GM12878 (cell line): ENCODE measurements around the gene TMPRSS9. TPM values are rescaled to one million over a fixed set of nuclear protein-coding genes. Genes with fewer than 3 reads are reported as not detected.

Experiments used
- ATAC-seq: fragments of 200-7000 bp; cut with Tn5 transposase; 3 replicates; pipeline ENCODE4 v1.9.1; 2020; ENCODE audit warnings: mild to moderate bottlenecking, moderate library complexity
- BruUV-seq: library from RNA; stranded (reverse); fragments of 400-500 nt; replicated peaks from 2 replicates; lab custom pipeline; 2021; lab: Mats Ljungman, UMichigan
- CTCF ChIA-PET: fragments of 300-600 bp; sonication (Branson Sonifier 250); formaldehyde crosslinking; extraction: SDS; loops from one replicate; lab custom pipeline; 2021; ENCODE audit warnings: inconsistent platforms; lab: Yijun Ruan, JAX
- POLR2A ChIA-PET: fragments of 350-600 bp; formaldehyde crosslinking; extraction: SDS; loops from one replicate; lab custom pipeline; 2021; ENCODE audit warnings: inconsistent platforms; lab: Charles Lee
- RAD21 ChIA-PET: fragments of 300-600 bp; sonication (Branson Sonifier 250); formaldehyde crosslinking; loops from one replicate; lab custom pipeline; 2023; ENCODE audit warnings: antibody characterized with exemption; ENCODE audit not compliant: unreplicated experiment; lab: Charles Lee
- SMC1A ChIA-PET: fragments of 300-600 bp; sonication (Branson Sonifier 250); formaldehyde crosslinking; loops from one replicate; lab custom pipeline; 2023; ENCODE audit not compliant: unreplicated experiment, uncharacterized antibody; lab: Charles Lee
- DNase-seq: peaks from one replicate; pipeline ENCODE4 v3.0.0-alpha.2; 2011; ENCODE audit warnings: low read depth, low spot score
- FAIRE-seq: peaks from 3 replicates; lab custom pipeline; 2011; peaks lifted over from hg19 to GRCh38; lab: Jason Lieb, UNC
- H2AFZ ChIP-seq: 2 replicates; pipeline ENCODE4 v1.6.0; 2011; ENCODE audit warnings: low read depth, low read length, control low read depth; ENCODE audit not compliant: control insufficient read depth
- H3K27ac ChIP-seq: 2 replicates; pipeline ENCODE4 v1.5.1; 2011; ENCODE audit warnings: control low read depth; ENCODE audit not compliant: control insufficient read depth, insufficient read depth
- H3K27me3 ChIP-seq, 2 experiments: replicated peaks in 1 of 2; 2 replicates each; pipeline versions ENCODE4 v1.6.0 to v1.6.1; 2011; ENCODE audit warnings: low read length in 1 of 2; ENCODE audit not compliant: control insufficient read depth in 2 of 2, insufficient read depth in 2 of 2
- H3K36me3 ChIP-seq, 2 experiments: 2 replicates each; pipeline ENCODE4 v1.5.1; 2011; ENCODE audit warnings: low read length in 1 of 2; ENCODE audit not compliant: control insufficient read depth in 2 of 2, insufficient read depth in 2 of 2
- H3K4me1 ChIP-seq: 2 replicates; pipeline ENCODE4 v1.6.1; 2011; ENCODE audit warnings: mild to moderate bottlenecking, low read length, moderate library complexity, mixed read lengths; ENCODE audit not compliant: control insufficient read depth, insufficient read depth
- H3K4me2 ChIP-seq: 2 replicates; pipeline ENCODE4 v1.6.0; 2011; ENCODE audit warnings: control low read depth; ENCODE audit not compliant: control insufficient read depth, insufficient read depth
- H3K4me3 ChIP-seq: fragments of 200-600 bp; sonication (generic); 2 replicates; pipeline ENCODE4 v1.5.1; 2016
- H3K79me2 ChIP-seq: 2 replicates; pipeline ENCODE4 v1.6.0; 2011; ENCODE audit warnings: low read length; ENCODE audit not compliant: control insufficient read depth, insufficient read depth
- H3K9ac ChIP-seq: 2 replicates; pipeline ENCODE4 v1.8.0; 2011; ENCODE audit warnings: low read length, control low read depth, mixed read lengths; ENCODE audit not compliant: control insufficient read depth, insufficient read depth
- H3K9me3 ChIP-seq: replicated peaks from 3 replicates; pipeline ENCODE4 v1.5.1; 2011; ENCODE audit warnings: mild to moderate bottlenecking, low read length; ENCODE audit not compliant: control insufficient read depth, insufficient read depth
- H4K20me1 ChIP-seq: 2 replicates; pipeline ENCODE4 v1.6.0; 2011; ENCODE audit not compliant: control insufficient read depth, insufficient read depth
- ASH2L ChIP-seq: fragments of 300-600, 200-600 bp; sonication (generic); IDR thresholded peaks from 2 replicates; pipeline ENCODE4 v1.6.1; 2017; ENCODE audit warnings: low read depth, mild to moderate bottlenecking, borderline replicate concordance
- KDM1A ChIP-seq: fragments of 200-600 bp; sonication (generic); IDR thresholded peaks from 2 replicates; pipeline ENCODE4 v1.6.1; 2016; ENCODE audit warnings: borderline replicate concordance
- SKIL ChIP-seq: fragments of 450-650 bp; IDR thresholded peaks from 2 replicates; pipeline ENCODE4 v1.6.1; 2017; ENCODE audit warnings: mild to moderate bottlenecking, low read depth, inconsistent platforms; ENCODE audit not compliant: poor library complexity, severe bottlenecking
- SPI1 ChIP-seq: IDR thresholded peaks from 2 replicates; pipeline ENCODE4 v1.6.1; 2011; ENCODE audit warnings: low read depth, mild to moderate bottlenecking, low read length, moderate library complexity, borderline replicate concordance; ENCODE audit not compliant: insufficient read depth
- ZBTB33 ChIP-seq: fragments of 450-650 bp; IDR thresholded peaks from 2 replicates; pipeline ENCODE4 v1.6.1; 2017; ENCODE audit warnings: mild to moderate bottlenecking
- ZNF622 ChIP-seq: fragments of 450-650 bp; IDR thresholded peaks from 2 replicates; pipeline ENCODE4 v1.6.1; 2017; ENCODE audit warnings: mild to moderate bottlenecking, inconsistent platforms
- WGBS: methylation state at CpG from one replicate; pipeline ENCODE4 v1.1.6; 2016; ENCODE audit warnings: low lambda C conversion rate; ENCODE audit not compliant: insufficient replicate concordance, insufficient coverage; ENCODE audit errors: missing lambda C conversion rate; 5-methylcytosine and 5-hydroxymethylcytosine counted together
- in situ Hi-C: fragments of 300-500 bp; cut with MboI; formaldehyde crosslinking; loops from 9 replicates; pipeline ENCODE4 v1.14.3; 2018; ENCODE audit warnings: mixed read lengths
- intact Hi-C: fragments of 100-400 bp; cut with micrococcal nuclease; formaldehyde crosslinking; loops from one replicate; pipeline ENCODE4 v1.14.2; 2022; ENCODE audit not compliant: unreplicated experiment
- polyA plus RNA-seq, 11 experiments: library from polyadenylated mRNA; depleted of rRNA in 4 of 11; unstranded in 6 of 11; stranded (reverse) in 5 of 11; fragments of >200 nt; fragmentation: Nextera tagmentation in 4 of 11; fragmentation: Illumina TruSeq in 1 of 11; extraction: Ambion mirVana in 4 of 11; extraction: Trizol in 1 of 11; gene quantifications; 1 replicate in 1 of 11; 2 replicates in 10 of 11; pipeline versions ENCODE4 v1.2.1 to v1.2.3, GENCODE V29; 2011 to 2016; ENCODE audit warnings: inconsistent platforms in 2 of 11, missing spikeins in 2 of 11, low read depth in 1 of 11
- total RNA-seq, 4 experiments: library from RNA; depleted of rRNA in 3 of 4; stranded (reverse); fragments of >200 nt in 3 of 4; fragmentation: Illumina TruSeq in 1 of 4; extraction: Trizol in 1 of 4; gene quantifications; 2 replicates each; pipeline versions ENCODE4 v1.2.1 to v1.2.3, GENCODE V29; 2013 to 2021
- TF ChIP-seq, protein P1 (sequence below): fragments of 450-650 bp; IDR thresholded peaks from 2 replicates; pipeline ENCODE4 v1.6.1; 2014; ENCODE audit warnings: mild to moderate bottlenecking

Gene TMPRSS9
- total and polyA plus RNA-seq, 10 of the 15 experiments (the other 5 are each of a cell fraction or from before 2014, with no cell fraction given), result 0.24 TPM; not detected in 9

GRCh38 chr19:2365201-2365970 lies 5.3 kb downstream of the TMPRSS9 start (continued):
- no peak for TF ChIP-seq SKIL
- no peak for TF ChIP-seq SPI1
- no peak for TF ChIP-seq ASH2L
- no peak for TF ChIP-seq ZBTB33
- TF ChIP-seq, all 136 proteins: peak for 0

GRCh38 chr19:2371656-2372055 lies 11.6 kb downstream of the TMPRSS9 start:
- no TSS peak for BruUV-seq
- no peak overlapping the region for H3K4me2 ChIP-seq
- ChIA-PET CTCF (no interaction called here), RAD21 (no interaction called here), POLR2A (no interaction called here), SMC1A (no interaction called here)
- no peak for TF ChIP-seq KDM1A
- TF ChIP-seq, protein P1, sequence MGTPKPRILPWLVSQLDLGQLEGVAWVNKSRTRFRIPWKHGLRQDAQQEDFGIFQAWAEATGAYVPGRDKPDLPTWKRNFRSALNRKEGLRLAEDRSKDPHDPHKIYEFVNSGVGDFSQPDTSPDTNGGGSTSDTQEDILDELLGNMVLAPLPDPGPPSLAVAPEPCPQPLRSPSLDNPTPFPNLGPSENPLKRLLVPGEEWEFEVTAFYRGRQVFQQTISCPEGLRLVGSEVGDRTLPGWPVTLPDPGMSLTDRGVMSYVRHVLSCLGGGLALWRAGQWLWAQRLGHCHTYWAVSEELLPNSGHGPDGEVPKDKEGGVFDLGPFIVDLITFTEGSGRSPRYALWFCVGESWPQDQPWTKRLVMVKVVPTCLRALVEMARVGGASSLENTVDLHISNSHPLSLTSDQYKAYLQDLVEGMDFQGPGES, result no peak
- no peak for TF ChIP-seq ZNF622
- no peaks in the 10 kb centered on the region for H3K4me1 ChIP-seq
- no peaks in the 10 kb centered on the region for H3K27me3 ChIP-seq
- H3K36me3 ChIP-seq, result no peaks in the 10 kb centered on the region
- FAIRE-seq (no peak), ATAC-seq (no peak), DNase-seq (no peak)
- H3K27ac ChIP-seq, result no peak overlapping the region
- no peaks in the 10 kb centered on the region for H3K79me2 ChIP-seq
- H4K20me1 ChIP-seq, result no peaks in the 10 kb centered on the region
- no peak overlapping the region for H3K4me3 ChIP-seq
- H3K9ac ChIP-seq, result no peak overlapping the region
- 67% methylated on average over 14 of the region's 16 CpGs for WGBS
- no peaks in the 10 kb centered on the region; the same call in 2 of the 3 replicates for H3K9me3 ChIP-seq
- intact Hi-C loops, result no loop called here
- in situ Hi-C loops, result no loop called here
- H2AFZ ChIP-seq, result no peak overlapping the region
